ENCODE results near the gene TUBB4A. TPM values are rescaled to one million over a fixed set of nuclear protein-coding genes. Genes with fewer than 3 reads are reported as not detected.

TUBB4A gene
- total and polyA plus RNA-seq, 9 of the 15 experiments (the other 6 are each of a cell fraction or from before 2014, with no cell fraction given) = 0.14 to 7.0 (median 0.75) TPM

GRCh38 chr19:6531163-6531955 lies 29.2 kb upstream of the TUBB4A start (continued):
- TF ChIP-seq TGIF2 (CRISPR knock-in tag; IDR thresholded peaks at IDR 0.05) (0 out of 2 replicates have a peak, but pooled peaks have one; percentile 67), NR4A1 (CRISPR knock-in tag; IDR thresholded peaks at IDR 0.05) (no peak), NR4A1 (tag; IDR thresholded peaks at IDR 0.05) (no peak; the same call in 1 of the 2 replicates), BRF2 (IDR thresholded peaks at IDR 0.05; ENCODE audit: borderline replicate concordance, insufficient read depth, insufficient read length) (no peak), KHSRP (IDR thresholded peaks at IDR 0.05) (no peak), SP2 (IDR thresholded peaks at IDR 0.05; ENCODE audit: extremely low read depth, low read depth, low read length, poor library complexity, severe bottlenecking) (no peak), ZNF778 (CRISPR knock-in tag; IDR thresholded peaks at IDR 0.05) (no peak), CHD1 (IDR thresholded peaks at IDR 0.05; ENCODE audit: low read length) (peak; percentile 75), KAT7 (CRISPR knock-in tag; IDR thresholded peaks at IDR 0.05; ENCODE audit: borderline replicate concordance) (0 out of 2 replicates have a peak, but pooled peaks have one; percentile 98), ETS2 (tag; IDR thresholded peaks at IDR 0.05; ENCODE audit: borderline replicate concordance, poor library complexity, severe bottlenecking) (no peak), SNRNP70 (optimal IDR thresholded peaks at IDR 0.05; ENCODE audit: low read depth, low read length) (no peak), CREB5 (CRISPR knock-in tag; IDR thresholded peaks at IDR 0.05) (no peak), PHF20 (IDR thresholded peaks at IDR 0.05; ENCODE audit: partially characterized antibody) (peak; percentile 28), HDAC8 (tag; IDR thresholded peaks at IDR 0.05) (no peak)
- TF ChIP-seq, protein P1, sequence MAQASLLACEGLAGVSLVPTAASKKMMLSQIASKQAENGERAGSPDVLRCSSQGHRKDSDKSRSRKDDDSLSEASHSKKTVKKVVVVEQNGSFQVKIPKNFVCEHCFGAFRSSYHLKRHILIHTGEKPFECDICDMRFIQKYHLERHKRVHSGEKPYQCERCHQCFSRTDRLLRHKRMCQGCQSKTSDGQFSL (CRISPR knock-in tag; IDR thresholded peaks at IDR 0.05) = peak; percentile 47; the same call in 1 of the 2 replicates
- TF ChIP-seq, protein P1 (tag; IDR thresholded peaks at IDR 0.05) = no peak
- TF ChIP-seq, protein P2, sequence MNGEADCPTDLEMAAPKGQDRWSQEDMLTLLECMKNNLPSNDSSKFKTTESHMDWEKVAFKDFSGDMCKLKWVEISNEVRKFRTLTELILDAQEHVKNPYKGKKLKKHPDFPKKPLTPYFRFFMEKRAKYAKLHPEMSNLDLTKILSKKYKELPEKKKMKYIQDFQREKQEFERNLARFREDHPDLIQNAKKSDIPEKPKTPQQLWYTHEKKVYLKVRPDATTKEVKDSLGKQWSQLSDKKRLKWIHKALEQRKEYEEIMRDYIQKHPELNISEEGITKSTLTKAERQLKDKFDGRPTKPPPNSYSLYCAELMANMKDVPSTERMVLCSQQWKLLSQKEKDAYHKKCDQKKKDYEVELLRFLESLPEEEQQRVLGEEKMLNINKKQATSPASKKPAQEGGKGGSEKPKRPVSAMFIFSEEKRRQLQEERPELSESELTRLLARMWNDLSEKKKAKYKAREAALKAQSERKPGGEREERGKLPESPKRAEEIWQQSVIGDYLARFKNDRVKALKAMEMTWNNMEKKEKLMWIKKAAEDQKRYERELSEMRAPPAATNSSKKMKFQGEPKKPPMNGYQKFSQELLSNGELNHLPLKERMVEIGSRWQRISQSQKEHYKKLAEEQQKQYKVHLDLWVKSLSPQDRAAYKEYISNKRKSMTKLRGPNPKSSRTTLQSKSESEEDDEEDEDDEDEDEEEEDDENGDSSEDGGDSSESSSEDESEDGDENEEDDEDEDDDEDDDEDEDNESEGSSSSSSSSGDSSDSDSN (IDR thresholded peaks at IDR 0.05; ENCODE audit: borderline replicate concordance in 1 of 2, low read depth in 2 of 2, low read length in 2 of 2) = 0 out of 4 replicates have a peak, but pooled peaks of 1 of the 2 experiments have one; percentile 7
- TF ChIP-seq, protein P3, sequence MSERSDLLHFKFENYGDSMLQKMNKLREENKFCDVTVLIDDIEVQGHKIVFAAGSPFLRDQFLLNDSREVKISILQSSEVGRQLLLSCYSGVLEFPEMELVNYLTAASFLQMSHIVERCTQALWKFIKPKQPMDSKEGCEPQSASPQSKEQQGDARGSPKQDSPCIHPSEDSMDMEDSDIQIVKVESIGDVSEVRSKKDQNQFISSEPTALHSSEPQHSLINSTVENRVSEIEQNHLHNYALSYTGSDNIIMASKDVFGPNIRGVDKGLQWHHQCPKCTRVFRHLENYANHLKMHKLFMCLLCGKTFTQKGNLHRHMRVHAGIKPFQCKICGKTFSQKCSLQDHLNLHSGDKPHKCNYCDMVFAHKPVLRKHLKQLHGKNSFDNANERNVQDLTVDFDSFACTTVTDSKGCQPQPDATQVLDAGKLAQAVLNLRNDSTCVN (CRISPR knock-in tag; IDR thresholded peaks at IDR 0.05) = no peak
